Activated gamma-delta T cell (primary cell): ENCODE measurements around the gene SCAF11.

Experiments used
- DNase-seq: peaks from one replicate; lab custom pipeline; 2025; lab: John Stamatoyannopoulos, UW

The SCAF11 gene

GRCh38 chr12:45978108-45978507, 12.3 kb downstream of the SCAF11 start:
- DNase-seq = no peak

GRCh38 chr12:45977620-45978019, 12.8 kb downstream of the SCAF11 start:
- no peak for DNase-seq

- no peak for DNase-seq
Observed at GRCh38 chr12:45975506-45975905, 14.9 kb downstream of the SCAF11 start.

- no peak for DNase-seq
Observed at GRCh38 chr12:45974883-45975282, 15.5 kb downstream of the SCAF11 start.

GRCh38 chr12:45974171-45974719, 16.1 kb downstream of the SCAF11 start:
- DNase-seq = no peak

- no peak for DNase-seq
Observed at GRCh38 chr12:45973526-45973925, 16.8 kb downstream of the SCAF11 start.

GRCh38 chr12:45970391-45970790, 20.0 kb downstream of the SCAF11 start:
- DNase-seq = no peak

GRCh38 chr12:45969084-45969483, 21.3 kb downstream of the SCAF11 start:
- no peak for DNase-seq

GRCh38 chr12:45966486-45966885, 23.9 kb downstream of the SCAF11 start:
- no peak for DNase-seq

- DNase-seq = no peak
Observed at GRCh38 chr12:45962553-45963325, 27.6 kb downstream of the SCAF11 start.

- no peak for DNase-seq
Observed at GRCh38 chr12:45959728-45960127, 30.6 kb downstream of the SCAF11 start.

- no peak for DNase-seq
Observed at GRCh38 chr12:45959025-45959424, 31.3 kb downstream of the SCAF11 start.

GRCh38 chr12:45948546-45948945, 41.8 kb downstream of the SCAF11 start:
- no peak for DNase-seq

GRCh38 chr12:45946435-45946834, 43.9 kb downstream of the SCAF11 start:
- no peak for DNase-seq

GRCh38 chr12:45944771-45945170, 45.6 kb downstream of the SCAF11 start:
- DNase-seq = no peak

GRCh38 chr12:45939759-45940158, 50.6 kb downstream of the SCAF11 start:
- DNase-seq = no peak

GRCh38 chr12:45938566-45938965, 51.8 kb downstream of the SCAF11 start:
- no peak for DNase-seq

- no peak for DNase-seq
Observed at GRCh38 chr12:45934956-45935355, 55.4 kb downstream of the SCAF11 start.

- DNase-seq = no peak
Observed at GRCh38 chr12:45933504-45933903, 56.9 kb downstream of the SCAF11 start.

- DNase-seq = no peak
Observed at GRCh38 chr12:45930369-45930768, 60.0 kb downstream of the SCAF11 start.

- no peak for DNase-seq
Observed at GRCh38 chr12:45928309-45928708, 62.1 kb downstream of the SCAF11 start.

- DNase-seq = no peak
Observed at GRCh38 chr12:45918818-45919217, 71.6 kb downstream of the SCAF11 start.

GRCh38 chr12:45915405-45915804, 75.0 kb downstream of the SCAF11 start:
- no peak for DNase-seq

GRCh38 chr12:45914090-45914489, 76.3 kb downstream of the SCAF11 start:
- DNase-seq = no peak
